Breast epithelium (tissue), 3 donors: ENCODE data around the gene SHISA8.

Experiments used
- CTCF ChIP-seq, 3 donors: fragments of 450-650 bp; IDR thresholded peaks; one replicate each; pipeline ENCODE4 v1.5.1; 2016 to 2017; ENCODE audit warnings: antibody characterized with exemption in 3 of 3, mild to moderate bottlenecking in 3 of 3, moderate library complexity in 3 of 3
- POLR2A ChIP-seq: fragments of 450-650 bp; IDR thresholded peaks from one replicate; pipeline ENCODE4 v1.6.1; 2016; ENCODE audit warnings: antibody characterized with exemption, mild to moderate bottlenecking, moderate library complexity

GRCh38 chr22:41909310-41910049 lies 5.4 kb downstream of the SHISA8 start:
- TF ChIP-seq POLR2A = no peak
- TF ChIP-seq CTCF (IDR thresholded peaks at IDR 0.05) = no peak
